Activated effector memory CD4-positive, alpha-beta T cell treated with anti-CD3 and anti-CD28 coated beads, Interleukin-2, amount 50 U/mL, for 16 hours (primary cell): ENCODE results near the gene DYNLT3.

Experiments used
- DNase-seq: peaks from one replicate; pipeline ENCODE4 v3.0.0-alpha.2; 2020

The DYNLT3 gene, protein sequence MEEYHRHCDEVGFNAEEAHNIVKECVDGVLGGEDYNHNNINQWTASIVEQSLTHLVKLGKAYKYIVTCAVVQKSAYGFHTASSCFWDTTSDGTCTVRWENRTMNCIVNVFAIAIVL

DNA sequence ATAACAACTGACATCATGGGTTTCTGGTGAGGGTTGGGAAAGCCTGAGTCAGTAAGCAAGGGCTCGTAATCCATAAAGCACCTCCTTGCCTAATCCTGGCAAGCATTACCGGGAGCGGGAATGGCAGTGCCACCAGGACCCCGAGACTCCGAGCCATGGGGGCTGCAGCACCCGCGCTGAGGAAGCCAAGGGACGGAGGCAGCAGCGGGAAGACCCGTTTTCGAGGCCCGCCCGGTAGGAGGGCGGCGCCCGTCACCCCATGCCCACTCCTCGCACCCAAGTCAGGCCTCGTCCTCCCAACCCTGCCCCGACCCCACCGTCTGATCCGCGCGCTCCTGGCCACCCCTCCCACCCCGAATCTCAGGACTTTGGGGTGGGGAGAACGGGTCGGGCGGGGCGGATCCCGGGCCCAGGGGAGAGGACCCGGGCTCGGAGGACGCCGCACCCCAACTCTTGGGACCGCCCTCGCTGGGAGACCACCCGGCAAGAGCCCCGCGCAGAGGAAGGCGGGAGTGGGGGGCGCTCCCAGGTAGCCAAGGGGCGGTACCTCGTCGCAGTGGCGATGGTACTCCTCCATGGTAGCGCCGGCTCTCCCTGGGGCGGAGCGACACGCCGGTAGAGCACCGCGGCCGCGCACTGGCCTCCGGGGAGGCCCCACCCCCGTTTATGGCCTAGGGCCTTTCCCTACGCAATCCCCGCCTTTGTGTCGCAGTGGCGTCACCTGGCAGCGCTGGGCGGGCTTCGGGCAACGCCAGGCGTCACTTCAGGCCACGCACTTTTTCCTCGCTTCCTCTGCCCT is at the start of gene DYNLT3:
Gene DYNLT3 (minus strand): TSS at position 638 of the 799 bp plus-strand sequence. CDS start 61 bp downstream, at position 577.
- peak; percentile 92 for DNase-seq

DNA sequence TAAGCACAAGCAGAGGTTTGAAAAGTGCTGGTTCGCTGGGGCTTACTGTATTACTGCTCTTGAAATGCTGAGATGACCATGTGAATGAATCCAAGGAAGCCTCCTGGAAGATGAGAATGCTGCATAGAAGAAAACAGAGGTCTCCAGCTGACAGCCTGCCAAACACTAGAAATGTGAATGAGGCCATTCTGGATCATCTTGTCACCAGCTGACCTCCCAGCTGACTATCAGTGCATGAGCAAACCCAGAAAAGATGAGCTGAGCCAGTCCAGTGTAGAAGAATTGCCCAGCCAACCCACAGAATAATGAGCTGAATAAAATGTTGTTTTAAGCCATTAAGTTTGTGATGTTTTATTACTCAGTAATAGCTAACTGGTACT is 49.1 kb upstream of the DYNLT3 start:
- no peak for DNase-seq

DNA sequence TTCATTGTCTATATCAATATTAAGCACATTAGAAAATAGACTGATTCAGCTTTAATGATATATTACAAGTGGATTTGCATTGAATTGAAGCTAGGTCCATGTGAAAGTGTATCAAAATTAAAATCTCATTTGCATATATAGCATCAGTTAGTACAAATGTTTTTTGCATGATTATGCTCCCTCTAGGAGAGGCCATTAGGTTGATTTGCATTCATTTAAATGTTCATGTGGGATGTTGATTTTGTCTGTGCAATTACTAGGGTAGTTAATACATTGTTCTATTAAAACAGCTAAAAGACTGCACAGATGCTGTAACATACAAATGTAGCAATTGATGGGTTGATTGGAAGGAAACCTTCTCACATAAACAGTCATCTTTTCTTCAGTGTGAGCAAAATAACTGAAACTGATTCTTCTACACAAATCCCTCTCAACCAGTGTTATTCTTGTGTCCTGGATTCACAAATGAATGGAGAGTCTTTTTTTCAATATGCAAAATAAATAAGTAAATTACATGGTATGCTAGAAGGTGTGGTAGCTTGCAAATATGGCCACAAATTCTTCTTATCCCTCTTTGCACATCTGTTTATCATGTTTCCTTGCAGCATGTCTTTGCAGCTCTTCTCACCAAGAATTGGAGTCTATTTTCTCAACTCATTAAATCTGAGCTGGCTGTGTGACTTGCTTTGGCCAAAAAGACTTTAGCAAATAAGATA is 48.6 kb upstream of the DYNLT3 start:
- DNase-seq, result no peak

DNA sequence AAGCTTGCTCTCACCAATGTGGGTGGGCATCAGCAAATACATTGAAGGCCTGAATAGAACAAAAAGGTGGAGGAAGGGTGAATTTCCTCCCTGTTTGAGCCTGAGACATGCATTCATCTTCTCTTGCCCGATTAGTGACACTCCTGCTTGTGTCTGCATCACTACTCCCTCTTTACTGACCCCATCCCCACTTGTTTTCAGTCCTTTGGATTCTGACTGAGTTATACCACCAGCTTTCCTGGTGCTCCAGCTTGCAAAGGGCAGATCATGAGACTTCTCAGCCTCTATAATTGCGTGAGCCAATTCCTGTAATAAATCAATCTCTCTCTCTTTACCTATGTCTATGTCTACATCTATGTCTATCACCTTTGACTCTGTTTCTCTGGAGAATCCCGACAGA is 47.4 kb upstream of the DYNLT3 start:
- no peak for DNase-seq

DNA sequence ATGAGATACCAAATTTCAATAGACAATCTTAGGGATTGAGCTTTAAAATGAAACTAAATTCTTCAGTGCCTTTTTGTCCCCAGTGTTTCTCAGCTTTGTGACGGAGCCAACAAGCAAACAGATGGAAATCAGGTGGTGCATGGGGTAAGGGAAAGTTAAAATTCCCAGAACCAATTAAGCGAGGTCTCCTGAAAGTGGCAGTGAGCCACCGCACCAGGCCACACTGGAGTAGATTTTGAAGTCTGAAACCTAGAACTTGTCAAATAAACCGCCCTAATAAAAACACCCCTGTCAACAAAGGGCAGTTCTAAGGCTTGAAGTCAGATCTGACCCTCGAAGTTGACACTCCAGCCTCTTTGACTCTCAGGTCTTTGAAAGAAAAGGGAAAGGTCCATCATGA is 40.6 kb upstream of the DYNLT3 start:
- no peak for DNase-seq

DNA sequence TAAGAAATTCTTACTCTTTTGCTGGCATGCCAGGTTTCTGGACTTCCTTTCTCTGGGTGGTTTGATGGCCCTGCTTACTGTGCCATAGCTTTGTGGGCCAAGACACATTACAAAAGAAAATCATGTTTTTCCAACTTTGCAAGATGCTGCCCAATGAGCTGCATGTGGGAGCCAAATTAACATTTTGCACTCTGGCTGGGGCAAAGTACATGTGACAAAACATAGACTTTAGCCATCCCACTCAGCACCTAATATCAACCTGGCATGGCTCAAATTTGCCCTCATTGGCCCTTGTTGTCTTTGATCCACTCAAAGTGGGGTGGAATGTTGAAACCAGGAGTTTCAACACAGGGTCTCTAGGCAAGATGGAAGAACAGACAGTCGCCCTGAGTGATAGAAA is 40.0 kb upstream of the DYNLT3 start:
- no peak for DNase-seq

DNA sequence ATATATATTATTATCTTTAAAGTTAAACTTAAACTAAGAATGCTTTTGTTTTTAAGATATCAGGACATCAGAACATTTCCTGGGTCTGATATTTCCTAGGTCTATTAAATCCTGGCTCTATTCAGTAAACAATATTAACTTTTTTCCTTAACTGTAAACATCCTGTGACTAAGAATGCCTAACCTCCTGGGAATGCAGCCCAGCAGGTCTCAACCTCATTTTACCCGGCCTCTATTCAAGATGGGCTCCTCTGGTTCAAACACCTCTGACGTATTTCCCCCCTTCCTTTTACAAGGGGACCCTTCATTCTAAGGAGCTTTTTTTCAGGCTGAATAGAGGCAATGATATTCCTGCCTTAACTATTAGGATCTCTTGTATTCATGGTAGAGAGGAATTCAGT is 35.8 kb upstream of the DYNLT3 start:
- no peak for DNase-seq

DNA sequence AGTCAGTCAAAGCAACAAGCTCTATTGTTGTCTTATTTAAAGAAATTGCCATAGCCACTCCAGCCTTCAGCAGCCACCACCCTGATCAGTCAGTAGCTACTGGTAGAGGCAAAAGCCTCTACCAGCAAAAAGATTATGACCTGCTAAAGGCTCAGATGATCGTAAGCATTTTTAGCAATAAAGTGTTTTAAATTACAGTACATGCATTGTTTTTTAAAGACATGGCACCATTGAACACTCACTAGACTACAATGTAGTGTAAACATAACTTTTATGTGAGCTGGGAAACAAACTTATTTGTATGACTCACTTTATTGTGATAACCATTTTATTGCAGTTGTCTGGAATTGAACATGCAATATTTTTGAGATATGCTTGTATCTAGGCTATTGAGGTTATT is 32.3 kb upstream of the DYNLT3 start:
- DNase-seq, result no peak

DNA sequence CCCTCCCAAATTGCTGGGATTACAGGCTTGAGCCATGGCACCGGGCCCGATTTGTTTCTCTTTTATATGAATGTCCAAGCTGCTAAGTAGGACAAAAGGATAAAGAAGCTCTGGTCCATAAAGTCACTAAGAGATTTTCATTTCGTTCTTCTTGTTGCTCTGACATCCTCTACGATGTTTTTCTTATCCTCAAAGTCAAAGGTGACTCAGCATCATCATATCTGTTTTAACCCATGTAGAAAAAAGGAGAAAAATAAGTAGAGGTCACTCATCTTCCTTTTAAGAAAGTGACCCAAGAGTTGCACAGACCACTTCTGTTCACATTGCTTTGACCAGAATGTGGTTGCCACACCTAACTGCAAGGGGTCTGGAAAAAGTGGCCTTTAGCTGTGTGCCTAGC is 29.3 kb upstream of the DYNLT3 start:
- no peak for DNase-seq

DNA sequence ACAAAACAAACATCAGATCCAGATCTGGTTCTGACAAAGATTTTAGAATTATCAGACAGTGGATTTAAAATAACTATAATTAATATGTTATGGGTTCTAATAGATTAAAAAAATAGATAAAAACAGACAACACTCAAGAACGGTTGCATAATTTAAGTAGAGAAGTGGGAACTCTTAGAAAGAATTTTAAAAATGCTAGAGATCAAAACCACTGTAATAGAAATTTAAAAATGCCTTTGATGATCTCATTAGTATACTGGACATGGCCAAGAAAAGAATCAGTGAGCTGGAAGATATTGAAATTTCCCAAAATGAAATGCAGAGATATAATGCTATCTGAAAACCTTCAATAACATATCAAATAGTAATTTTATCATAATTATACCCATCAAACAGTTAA is 28.3 kb upstream of the DYNLT3 start:
- no peak for DNase-seq

DNA sequence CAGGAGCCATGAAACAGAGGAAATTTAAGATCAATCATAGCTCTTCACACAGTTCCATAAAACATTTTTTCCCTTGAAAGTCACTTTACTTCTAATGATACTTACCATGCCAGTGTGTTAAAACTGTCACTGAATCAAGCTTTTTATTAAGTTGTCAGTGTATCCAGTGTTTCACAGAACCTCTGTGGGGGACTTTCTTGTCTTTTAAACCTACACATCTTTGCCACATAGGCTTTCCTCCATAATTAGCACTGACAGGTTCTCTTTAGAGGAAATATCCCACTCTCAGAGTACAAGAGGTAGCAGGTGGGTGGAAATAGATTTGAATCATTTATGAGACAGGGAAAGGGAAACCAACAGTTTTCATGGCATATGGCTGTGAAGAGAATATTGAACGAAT is 25.8 kb upstream of the DYNLT3 start:
- DNase-seq, result no peak

DNA sequence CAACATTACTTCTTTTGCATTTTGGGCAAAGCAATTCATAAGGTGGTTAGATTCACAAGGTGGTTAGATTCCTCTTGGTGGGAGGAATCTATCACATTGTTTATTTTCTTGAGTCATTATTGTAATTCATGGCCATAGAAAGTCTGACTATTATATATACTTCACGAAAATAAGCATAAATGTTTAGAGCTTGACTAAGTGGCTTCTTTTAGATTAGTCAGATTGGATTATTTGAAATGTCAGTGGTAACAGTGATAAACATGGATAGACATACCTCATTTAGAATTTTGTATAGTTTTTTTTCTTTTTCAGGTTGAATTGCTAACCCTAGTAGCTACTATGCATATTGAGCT is 24.9 kb upstream of the DYNLT3 start:
- no peak for DNase-seq

DNA sequence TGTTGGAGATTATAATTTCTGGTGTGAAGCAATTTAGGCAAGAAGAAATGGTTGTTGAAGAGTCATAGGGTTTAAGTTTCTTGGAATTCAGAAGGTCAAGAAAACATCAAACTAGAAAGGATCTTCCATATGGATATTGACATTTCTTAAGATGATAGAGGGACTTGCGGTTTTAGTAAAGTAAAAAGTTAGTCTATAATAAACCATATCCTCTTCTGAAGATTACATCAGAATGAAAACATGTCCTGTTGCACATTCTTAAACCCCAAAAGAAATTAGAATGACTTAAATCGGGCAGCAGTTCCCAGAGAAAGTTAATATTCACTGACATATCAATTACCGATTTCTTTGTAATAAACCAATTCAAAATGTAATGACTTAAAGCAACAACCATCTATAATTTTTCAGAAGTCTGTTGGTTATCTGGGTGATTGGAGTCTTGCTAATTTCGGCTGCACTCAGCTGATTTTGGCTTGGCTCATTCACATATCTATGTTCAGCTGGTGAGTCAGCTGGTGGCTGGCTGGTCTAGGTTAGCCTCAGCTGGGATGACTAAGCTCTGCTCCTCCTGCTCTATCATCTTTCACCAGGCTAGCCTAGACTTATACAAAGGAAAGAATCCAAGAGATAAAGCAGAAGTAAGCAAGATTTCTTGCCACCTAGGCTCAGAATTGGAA is 24.4 kb upstream of the DYNLT3 start:
- no peak for DNase-seq

DNA sequence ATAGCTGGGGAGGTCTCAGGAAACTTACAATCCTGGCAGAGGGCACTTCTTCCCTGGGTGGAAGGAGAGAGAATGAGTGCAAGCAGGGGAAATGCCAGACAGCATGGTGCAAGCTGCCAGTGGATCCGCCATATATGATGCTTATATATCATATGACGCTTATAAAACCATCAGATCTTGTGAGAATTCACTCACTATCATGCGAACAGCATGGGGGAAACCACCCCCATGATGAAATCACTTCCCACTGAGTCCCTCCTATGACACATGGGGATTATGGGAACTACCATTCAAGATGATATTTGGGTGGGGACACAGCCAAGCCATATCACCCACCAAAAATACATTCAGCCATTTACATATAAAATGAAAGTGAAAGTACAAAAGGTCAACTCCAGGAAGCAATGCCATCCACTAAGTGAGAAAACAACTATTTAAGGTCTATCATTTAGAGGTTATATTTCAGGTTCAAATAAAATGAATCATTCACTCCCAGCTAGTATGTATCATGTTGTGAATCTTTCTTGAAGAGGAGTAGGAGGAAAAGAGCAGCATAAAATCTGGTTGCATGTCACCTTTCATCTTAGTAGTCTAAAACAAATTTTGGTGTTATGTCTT is 20.3 kb upstream of the DYNLT3 start:
- no peak for DNase-seq

DNA sequence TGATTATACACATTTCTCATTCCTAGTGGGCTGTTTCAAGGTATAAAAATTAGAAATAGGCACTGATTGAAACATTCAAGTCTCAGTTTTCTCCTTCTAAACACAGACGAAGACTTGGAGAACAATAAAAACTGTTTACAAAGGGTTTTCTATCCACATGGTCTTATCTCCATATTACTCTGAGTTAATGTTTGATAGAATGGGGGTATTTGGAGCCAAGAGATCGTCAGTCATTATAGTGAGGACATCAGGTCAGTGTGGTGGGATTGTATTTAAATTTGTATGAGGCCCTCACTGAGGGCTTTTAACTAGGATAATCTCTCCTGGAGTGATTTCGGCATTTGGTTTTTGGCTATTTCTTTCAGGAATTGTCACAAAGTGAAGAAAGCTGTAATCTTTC is 16.4 kb upstream of the DYNLT3 start:
- no peak for DNase-seq

DNA sequence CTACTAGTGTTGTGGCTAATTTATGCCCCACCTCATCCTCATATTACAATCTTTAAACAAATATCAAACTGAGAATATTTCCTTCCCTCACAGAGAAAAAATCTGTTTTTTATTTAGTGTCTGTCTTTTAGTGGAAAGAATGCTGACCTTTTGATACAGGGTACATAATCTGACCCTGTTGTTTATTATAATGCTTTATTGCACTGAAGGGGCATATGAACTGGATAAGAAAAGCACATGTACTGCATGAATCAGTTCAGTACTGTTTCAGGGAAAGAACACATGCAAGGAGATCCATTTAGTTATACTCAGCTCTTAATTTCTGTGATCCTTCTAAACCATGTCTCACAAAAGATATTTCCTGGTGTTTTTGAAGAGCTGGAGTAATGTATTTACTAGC is 15.5 kb upstream of the DYNLT3 start:
- DNase-seq, result no peak

DNA sequence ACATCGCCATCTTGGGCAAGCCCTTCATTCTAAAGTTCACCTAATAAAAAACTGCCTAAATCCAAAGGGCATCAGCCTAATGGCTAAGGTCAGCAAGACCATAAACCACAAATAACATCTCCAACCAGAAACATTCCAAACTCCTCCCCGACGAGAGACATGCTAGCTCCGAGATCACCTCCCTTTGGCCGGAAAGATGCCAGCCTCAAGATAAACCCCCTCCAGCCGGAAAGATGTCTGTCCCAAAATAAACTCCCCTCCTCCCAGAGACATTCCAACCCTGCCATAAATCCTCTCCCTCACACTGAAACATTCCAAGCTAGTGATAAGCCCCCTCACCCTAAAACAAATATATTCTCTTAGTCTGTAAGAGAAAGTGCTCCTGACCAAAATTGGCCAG is 13.3 kb upstream of the DYNLT3 start:
- DNase-seq, result no peak

DNA sequence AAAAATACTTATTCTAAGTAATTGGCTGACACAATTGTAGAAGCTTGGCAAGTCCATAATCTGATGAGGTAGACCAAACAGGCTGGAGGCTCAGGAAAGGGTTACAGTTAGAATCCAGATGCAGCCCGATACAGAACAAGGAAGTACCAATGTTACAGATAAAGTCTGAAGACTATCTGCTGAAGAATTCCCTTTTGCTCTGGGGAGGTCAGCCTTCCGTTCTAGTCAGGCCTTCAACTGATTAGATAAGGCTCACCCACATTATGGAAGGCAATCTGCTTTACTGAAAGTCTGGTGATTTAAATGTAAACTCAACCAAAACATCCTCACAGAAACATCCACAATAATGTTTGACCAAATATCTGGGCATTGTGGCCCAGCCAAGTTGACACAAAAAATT is 7.4 kb upstream of the DYNLT3 start:
- DNase-seq, result no peak

DNA sequence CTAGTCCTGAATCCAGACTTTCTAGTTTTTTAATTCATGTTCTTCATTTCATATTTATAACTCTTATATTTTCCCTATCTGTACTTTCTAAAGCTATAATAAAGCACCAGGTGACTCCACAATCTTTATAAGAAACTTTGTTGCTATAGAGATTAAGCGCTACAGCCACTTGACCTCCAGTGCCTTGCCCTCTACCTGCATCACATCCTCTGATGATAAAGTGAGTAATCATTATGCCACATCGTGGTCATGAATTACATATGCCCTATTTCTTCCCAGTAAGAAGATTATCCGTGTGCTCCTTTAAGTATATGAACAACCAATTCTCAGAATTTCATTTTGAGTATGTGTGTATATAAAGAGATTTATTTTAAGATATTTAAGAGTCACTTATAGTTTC is 6.8 kb upstream of the DYNLT3 start:
- no peak for DNase-seq

DNA sequence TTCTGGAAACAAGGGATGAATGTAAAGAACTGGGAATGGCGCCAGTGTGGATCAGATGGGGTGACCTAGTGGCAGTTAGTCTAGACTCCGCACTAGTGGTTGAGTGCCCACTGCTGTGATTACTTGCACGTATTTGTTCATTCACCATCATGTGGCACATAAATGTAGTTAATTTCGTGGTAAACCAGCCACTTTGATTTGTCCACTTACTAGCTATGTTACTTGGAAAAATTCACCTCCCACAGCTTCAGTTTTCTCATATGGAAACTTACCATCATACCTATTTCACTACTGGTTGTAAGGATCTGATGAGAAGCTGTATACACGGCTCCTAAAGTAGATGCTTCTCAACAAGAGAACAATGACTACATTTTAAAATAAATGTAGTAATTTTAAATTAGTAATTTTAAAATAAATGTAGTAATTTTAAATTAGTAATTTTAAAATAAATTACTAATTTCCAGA is 394 bp upstream of the DYNLT3 start:
- DNase-seq, result no peak

DNA sequence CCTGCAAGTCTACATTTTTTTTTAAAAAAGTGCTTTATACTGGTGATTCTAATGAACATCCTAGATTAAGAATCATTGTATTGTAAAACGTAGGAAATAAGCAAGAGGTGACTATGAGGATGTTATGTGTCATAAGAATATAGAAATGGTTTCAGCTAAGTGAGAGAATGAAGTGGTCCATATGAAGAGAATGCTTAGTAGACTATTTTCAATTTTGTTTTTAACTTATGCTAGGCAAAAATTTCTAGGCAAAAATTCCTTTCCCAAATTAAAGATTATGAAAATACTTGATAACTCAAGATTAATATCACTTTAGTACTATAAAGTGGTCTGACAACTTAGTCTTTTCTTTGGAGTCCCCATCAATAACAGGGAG is 825 bp downstream of the DYNLT3 start:
- no peak for DNase-seq

DNA sequence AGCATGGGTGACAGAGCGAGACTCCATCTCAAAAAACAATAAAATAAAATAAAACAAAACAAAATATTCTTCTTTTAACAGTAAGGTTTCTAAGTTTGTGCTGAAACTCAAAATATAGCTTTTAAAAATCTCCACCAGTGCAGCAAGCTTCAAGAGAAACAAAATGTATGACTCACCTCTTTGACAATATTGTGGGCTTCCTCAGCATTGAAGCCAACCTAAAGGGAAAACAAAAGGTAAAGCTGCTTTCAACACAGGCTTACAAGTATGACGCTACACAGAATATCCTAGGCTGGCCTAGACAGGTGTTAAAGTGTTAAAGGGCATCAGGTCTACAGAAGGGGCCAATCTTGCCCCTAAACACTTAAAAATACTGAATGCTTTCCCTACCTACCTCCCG is 1.2 kb downstream of the DYNLT3 start:
- no peak for DNase-seq

DNA sequence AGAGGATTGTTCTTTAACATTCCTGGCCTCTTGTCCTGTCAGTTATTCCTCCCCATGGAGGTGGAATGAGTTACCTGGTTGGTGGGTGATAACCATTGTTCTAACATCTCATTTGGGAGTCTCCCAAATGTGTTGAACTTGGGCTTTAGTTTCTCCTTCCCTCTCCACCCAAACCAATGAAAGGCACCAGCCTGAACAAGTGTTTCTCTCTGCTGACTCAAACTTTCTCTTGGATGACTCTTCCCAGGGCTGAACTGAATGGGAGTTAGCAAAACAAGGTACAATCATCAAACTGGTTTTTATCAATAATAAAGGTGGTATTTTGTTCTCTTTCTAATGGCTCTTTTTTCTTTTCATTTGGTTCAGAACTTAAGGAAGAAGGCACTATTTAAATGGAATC is 2.7 kb downstream of the DYNLT3 start:
- DNase-seq, result no peak

DNA sequence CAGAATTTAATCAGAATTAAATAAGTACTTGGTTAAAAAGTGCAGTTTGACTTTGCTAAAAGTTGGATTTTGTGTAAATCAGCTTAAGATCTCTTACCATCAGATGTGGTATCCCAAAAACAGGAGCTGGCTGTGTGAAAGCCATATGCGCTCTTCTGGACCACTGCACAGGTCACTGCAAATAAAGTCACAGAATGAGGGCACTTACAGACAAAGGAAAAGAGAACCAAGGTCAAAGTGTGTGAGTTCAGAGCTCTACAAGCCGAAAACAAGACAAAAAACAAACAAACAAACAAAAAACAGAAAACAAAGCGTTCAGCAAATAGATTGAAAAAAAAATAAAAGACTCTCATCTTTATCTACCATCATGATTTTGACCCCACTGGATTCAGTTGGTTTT is 6.4 kb downstream of the DYNLT3 start:
- DNase-seq, result no peak
